Esophagus muscularis mucosa (tissue), 4 donors: ENCODE data around the gene EFEMP2.

ENCODE experiments used
- EP300 ChIP-seq: sonication (generic); formaldehyde crosslinking; IDR thresholded peaks from one replicate; pipeline ENCODE4 v1.6.1; 2017; ENCODE audit warnings: antibody characterized with exemption
- POLR2A ChIP-seq: fragments of 450-650 bp; IDR thresholded peaks from one replicate; pipeline ENCODE4 v1.6.1; 2017; ENCODE audit warnings: antibody characterized with exemption, moderate library complexity, mild to moderate bottlenecking, low read depth
- POLR2AphosphoS5 ChIP-seq, 2 donors: sonication (generic); formaldehyde crosslinking; IDR thresholded peaks; one replicate each; pipeline ENCODE4 v1.6.1; 2017; ENCODE audit warnings: antibody characterized with exemption in 2 of 2
- TF ChIP-seq, protein P1 (sequence below), 3 experiments: fragments of 200-600 bp in 2 of 3; fragments of 450-650 bp in 1 of 3; sonication (generic) in 2 of 3; IDR thresholded peaks; one replicate each; pipeline ENCODE4 v1.5.1; 2017 to 2019; ENCODE audit warnings: antibody characterized with exemption in 3 of 3, mild to moderate bottlenecking in 2 of 3, moderate library complexity in 1 of 3

GRCh38 chr11:65857500-65857852 is 15.1 kb downstream of the EFEMP2 start:
- TF ChIP-seq, protein P1, sequence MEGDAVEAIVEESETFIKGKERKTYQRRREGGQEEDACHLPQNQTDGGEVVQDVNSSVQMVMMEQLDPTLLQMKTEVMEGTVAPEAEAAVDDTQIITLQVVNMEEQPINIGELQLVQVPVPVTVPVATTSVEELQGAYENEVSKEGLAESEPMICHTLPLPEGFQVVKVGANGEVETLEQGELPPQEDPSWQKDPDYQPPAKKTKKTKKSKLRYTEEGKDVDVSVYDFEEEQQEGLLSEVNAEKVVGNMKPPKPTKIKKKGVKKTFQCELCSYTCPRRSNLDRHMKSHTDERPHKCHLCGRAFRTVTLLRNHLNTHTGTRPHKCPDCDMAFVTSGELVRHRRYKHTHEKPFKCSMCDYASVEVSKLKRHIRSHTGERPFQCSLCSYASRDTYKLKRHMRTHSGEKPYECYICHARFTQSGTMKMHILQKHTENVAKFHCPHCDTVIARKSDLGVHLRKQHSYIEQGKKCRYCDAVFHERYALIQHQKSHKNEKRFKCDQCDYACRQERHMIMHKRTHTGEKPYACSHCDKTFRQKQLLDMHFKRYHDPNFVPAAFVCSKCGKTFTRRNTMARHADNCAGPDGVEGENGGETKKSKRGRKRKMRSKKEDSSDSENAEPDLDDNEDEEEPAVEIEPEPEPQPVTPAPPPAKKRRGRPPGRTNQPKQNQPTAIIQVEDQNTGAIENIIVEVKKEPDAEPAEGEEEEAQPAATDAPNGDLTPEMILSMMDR (IDR thresholded peaks at IDR 0.05), result no peak
- TF ChIP-seq POLR2A (no peak), POLR2AphosphoS5 (IDR thresholded peaks at IDR 0.05) (no peak), EP300 (no peak)
